Measurements from ENCODE around the gene SSTR5. TPM values are rescaled to one million over a fixed set of nuclear protein-coding genes. Genes with fewer than 3 reads are reported as not detected.

The SSTR5 gene
- total and polyA plus RNA-seq, 2 donors (not counting 1 experiment from before 2014, with no cell fraction given): not detected

GRCh38 chr16:1053700-1054368 is 18.7 kb upstream of the SSTR5 start:
- H3K27ac Mint-ChIP-seq: no peak overlapping the region
- 86% methylated on average over 21 of the region's 21 CpGs for WGBS (ENCODE audit: insufficient coverage)

More at GRCh38 chr16:1053700-1054368, 18.7 kb upstream of the SSTR5 start:
- H2AFZ ChIP-seq (ENCODE audit: insufficient read depth, low read depth, low read length, poor library complexity, severe bottlenecking): no peak overlapping the region
- no peak overlapping the region for H3K9ac ChIP-seq (ENCODE audit: low read length)
- no peak for TF ChIP-seq CTCF (IDR thresholded peaks at IDR 0.05)
- no peak for TF ChIP-seq EZH2 (IDR thresholded peaks at IDR 0.05; ENCODE audit: borderline replicate concordance, insufficient read depth, low read depth, low read length, poor library complexity, severe bottlenecking)
- CTCF ChIA-PET: no interaction called here
- Mint-ChIP-seq H3K27me3 (no peaks in the 10 kb centered on the region), H3K4me1 (no peaks in the 10 kb centered on the region), H3K4me3 (no peak overlapping the region), H3K9me3 (ENCODE audit: insufficient read depth) (no peaks in the 10 kb centered on the region)
- intact Hi-C loops (cut with micrococcal nuclease): no loop called here
- H3K27me3 ChIP-seq (replicated peaks in 1 of 4; ENCODE audit: control extremely low read depth in 1 of 4, control insufficient read depth in 3 of 4, insufficient read depth in 4 of 4, low read length in 3 of 4): peaks cover 0 to 21% (median 0%) of the 10 kb centered on the region in 4 experiments
- H3K9me3 ChIP-seq (ENCODE audit: control extremely low read depth in 1 of 3, control insufficient read depth in 2 of 3, insufficient read depth in 1 of 3, low read length in 2 of 3): peaks cover 0 to 34% (median 0%) of the 10 kb centered on the region in 3 donors
- no peak overlapping the region for H3K27ac ChIP-seq (ENCODE audit: low read length in 2 of 2)
- H4K20me1 ChIP-seq (ENCODE audit: control insufficient read depth, insufficient read depth, low read length, poor library complexity, severe bottlenecking): no peaks in the 10 kb centered on the region
- no peaks in the 10 kb centered on the region for H3K4me1 ChIP-seq (ENCODE audit: control insufficient read depth in 2 of 2, insufficient read depth in 2 of 2, low read length in 2 of 2)
- POLR2A ChIA-PET: no interaction called here
- DNase-seq (no peak), ATAC-seq (ENCODE audit: low read depth) (no peak)
- H3K79me2 ChIP-seq (ENCODE audit: control insufficient read depth, insufficient read depth, low read length): no peaks in the 10 kb centered on the region
- H3K4me2 ChIP-seq (replicated peaks; ENCODE audit: low read depth, low read length, poor library complexity, severe bottlenecking): no peak overlapping the region
- H3K36me3 ChIP-seq (replicated peaks in 1 of 2; ENCODE audit: control extremely low read depth in 1 of 2, control insufficient read depth in 1 of 2, extremely low read depth in 1 of 2, insufficient read depth in 2 of 2, low read length in 1 of 2): no peaks in the 10 kb centered on the region
- H3K4me3 ChIP-seq (ENCODE audit: control extremely low read depth in 1 of 5, extremely low read depth in 1 of 5, insufficient read depth in 1 of 5, low read depth in 2 of 5, low read length in 4 of 5): no peak overlapping the region

All from B cell (primary cell).